H1 (cell line): ENCODE results near the gene NOL12.

Experiments used
- KDM5A ChIP-seq: fragments of 200-600 bp; IDR thresholded peaks from 2 replicates; pipeline ENCODE4 v1.7.1; 2012; ENCODE audit warnings: mild to moderate bottlenecking, low read length, inconsistent platforms, mixed read lengths
- NRF1 ChIP-seq: IDR thresholded peaks from 2 replicates; pipeline ENCODE4 v1.6.1; 2011; ENCODE audit warnings: mild to moderate bottlenecking, low read depth, low read length, improper control_type of control experiment
- POLR2A ChIP-seq, 2 experiments: IDR thresholded peaks; 1 replicate in 1 of 2; 2 replicates in 1 of 2; pipeline ENCODE4 v1.6.1; 2011; ENCODE audit warnings: low read depth in 2 of 2, low read length in 2 of 2, mild to moderate bottlenecking in 2 of 2; ENCODE audit errors: control extremely low read depth in 1 of 2
- SUZ12 ChIP-seq: fragments of 200-600 bp; sonication (generic); IDR thresholded peaks from 2 replicates; pipeline ENCODE4 v1.6.1; 2012; ENCODE audit warnings: mild to moderate bottlenecking, inconsistent platforms, low read length, moderate library complexity, mixed read lengths

DNA sequence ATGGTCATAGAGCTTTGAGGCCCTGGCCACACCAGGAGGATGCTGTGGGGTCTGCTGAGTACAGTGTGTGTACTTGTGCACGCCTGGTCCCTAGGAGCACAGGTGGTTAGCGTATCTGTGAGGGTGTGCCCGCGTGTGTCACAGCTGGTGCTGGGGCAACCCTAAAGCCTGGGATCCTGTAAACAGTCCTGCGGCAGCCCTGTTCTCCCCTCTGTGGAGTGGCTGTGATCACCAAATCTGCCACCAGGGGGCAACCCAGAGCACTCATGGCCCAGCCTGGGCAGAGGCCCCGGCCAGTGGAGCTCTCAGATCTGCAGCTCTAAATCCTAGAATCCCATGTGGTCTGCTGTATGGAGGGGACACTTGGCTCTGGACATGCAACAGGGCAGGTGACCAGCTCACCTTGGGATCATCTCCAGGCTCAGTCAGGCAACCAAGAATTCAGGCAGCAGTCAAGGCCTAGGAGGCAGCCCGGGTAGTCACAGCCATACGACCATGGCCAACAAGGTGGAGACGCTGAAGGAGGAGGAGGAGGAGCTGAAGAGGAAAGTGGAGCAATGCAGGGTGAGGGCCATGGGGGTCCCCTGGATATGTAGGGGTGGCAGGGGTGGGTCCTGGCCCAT is 42.8 kb upstream of the NOL12 start:
- TF ChIP-seq NRF1 (no peak), SUZ12 (no peak), POLR2A (IDR thresholded peaks at IDR 0.05; ENCODE audit: control extremely low read depth in 1 of 2, low read depth in 2 of 2, low read length in 2 of 2) (no peak), KDM5A (no peak)
